ENCODE data around the gene ANO4.

ANO4 gene

GRCh38 chr12:100972121-100972520, 177.5 kb downstream of the ANO4 start:
- no peak overlapping the region for H3K27ac ChIP-seq
- no peak for TF ChIP-seq CTCF (IDR thresholded peaks at IDR 0.05)
- no peak for TF ChIP-seq ZFX (IDR thresholded peaks at IDR 0.05; ENCODE audit: borderline replicate concordance)

GRCh38 chr12:100974341-100974740, 179.8 kb downstream of the ANO4 start:
- H3K27ac ChIP-seq, result no peak overlapping the region
- TF ChIP-seq CTCF (IDR thresholded peaks at IDR 0.05) (no peak), ZFX (IDR thresholded peaks at IDR 0.05; ENCODE audit: borderline replicate concordance) (no peak)

GRCh38 chr12:100974747-100975146, 180.2 kb downstream of the ANO4 start:
- TF ChIP-seq CTCF (IDR thresholded peaks at IDR 0.05), result no peak
- no peak for TF ChIP-seq ZFX (IDR thresholded peaks at IDR 0.05; ENCODE audit: borderline replicate concordance)
- no peak overlapping the region for H3K27ac ChIP-seq

GRCh38 chr12:100976735-100977134, 182.2 kb downstream of the ANO4 start:
- H3K27ac ChIP-seq, result no peak overlapping the region
- TF ChIP-seq CTCF (IDR thresholded peaks at IDR 0.05) (no peak), ZFX (IDR thresholded peaks at IDR 0.05; ENCODE audit: borderline replicate concordance) (no peak)

- H3K27ac ChIP-seq, result no peak overlapping the region
- TF ChIP-seq ZFX (IDR thresholded peaks at IDR 0.05; ENCODE audit: borderline replicate concordance) (no peak), CTCF (IDR thresholded peaks at IDR 0.05) (no peak)
Observed at GRCh38 chr12:100980856-100981255, 186.3 kb downstream of the ANO4 start.

- no peak for TF ChIP-seq ZFX (IDR thresholded peaks at IDR 0.05; ENCODE audit: borderline replicate concordance)
- no peak for TF ChIP-seq CTCF (IDR thresholded peaks at IDR 0.05)
- H3K27ac ChIP-seq, result no peak overlapping the region
Observed at GRCh38 chr12:100982511-100983183, 188.1 kb downstream of the ANO4 start.

GRCh38 chr12:100984796-100985195, 190.2 kb downstream of the ANO4 start:
- no peak overlapping the region for H3K27ac ChIP-seq
- TF ChIP-seq ZFX (IDR thresholded peaks at IDR 0.05; ENCODE audit: borderline replicate concordance) (no peak), CTCF (IDR thresholded peaks at IDR 0.05) (no peak)
